COLO668 (cell line): Measurements from ENCODE around the gene HK1.
"Not testable (repeated sequence)": the region's sequence is repeated elsewhere in the genome, so short reads cannot be mapped to it uniquely, and the experiment has no call there.

ENCODE experiments used
- DNase-seq: peaks from one replicate; lab custom pipeline; 2025; ENCODE audit not compliant: unreplicated experiment; lab: John Stamatoyannopoulos, UW

The HK1 gene

GRCh38 chr10:69307434-69307833 lies 29.1 kb downstream of the HK1 start:
- no peak for DNase-seq

- not testable (repeated sequence) for DNase-seq
Measured at GRCh38 chr10:69308304-69308703, 30.0 kb downstream of the HK1 start.

GRCh38 chr10:69311309-69311708 lies 33.0 kb downstream of the HK1 start:
- no peak for DNase-seq

GRCh38 chr10:69312528-69312927 lies 34.2 kb downstream of the HK1 start:
- no peak for DNase-seq

GRCh38 chr10:69315100-69315542 lies 36.8 kb downstream of the HK1 start:
- DNase-seq, result no peak

DNA sequence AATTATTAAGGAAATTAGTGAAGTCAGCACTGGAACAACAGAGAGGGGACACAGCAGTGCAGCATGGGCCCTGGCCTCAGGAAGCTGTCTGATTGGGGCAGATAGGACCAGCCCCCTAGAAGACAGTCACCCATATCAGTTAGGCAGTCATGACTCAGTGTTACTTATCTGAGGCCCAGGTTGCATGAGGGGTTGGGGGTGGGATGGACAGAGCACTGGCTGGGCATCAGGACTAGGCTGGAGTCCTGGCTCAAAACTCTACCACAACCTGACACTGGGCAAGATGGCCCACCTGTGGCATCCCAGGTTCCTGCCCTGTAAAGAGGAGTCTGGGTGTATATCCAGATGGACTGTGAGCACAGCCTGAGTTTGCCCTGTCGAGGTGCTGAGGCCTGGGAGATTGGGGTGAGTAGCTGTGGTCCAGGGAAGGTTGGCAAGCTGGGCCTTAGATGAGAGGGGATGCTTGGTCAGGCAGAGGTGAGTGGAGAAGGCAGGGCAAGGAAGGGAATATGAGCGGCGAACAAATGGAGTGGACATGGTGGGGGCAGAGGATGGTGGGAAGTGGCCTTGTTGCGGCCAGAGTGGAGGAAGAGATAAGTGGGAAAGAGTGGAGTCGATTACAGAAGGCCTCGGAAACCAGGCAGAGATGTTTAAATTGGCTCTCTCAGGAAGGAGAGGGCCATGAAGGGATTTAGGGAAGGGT lies 37.5 kb downstream of the HK1 start:
- DNase-seq, result no peak

GRCh38 chr10:69316313-69317059 lies 38.2 kb downstream of the HK1 start:
- no peak for DNase-seq

GRCh38 chr10:69317175-69317604 lies 38.9 kb downstream of the HK1 start:
- DNase-seq, result no peak

DNA sequence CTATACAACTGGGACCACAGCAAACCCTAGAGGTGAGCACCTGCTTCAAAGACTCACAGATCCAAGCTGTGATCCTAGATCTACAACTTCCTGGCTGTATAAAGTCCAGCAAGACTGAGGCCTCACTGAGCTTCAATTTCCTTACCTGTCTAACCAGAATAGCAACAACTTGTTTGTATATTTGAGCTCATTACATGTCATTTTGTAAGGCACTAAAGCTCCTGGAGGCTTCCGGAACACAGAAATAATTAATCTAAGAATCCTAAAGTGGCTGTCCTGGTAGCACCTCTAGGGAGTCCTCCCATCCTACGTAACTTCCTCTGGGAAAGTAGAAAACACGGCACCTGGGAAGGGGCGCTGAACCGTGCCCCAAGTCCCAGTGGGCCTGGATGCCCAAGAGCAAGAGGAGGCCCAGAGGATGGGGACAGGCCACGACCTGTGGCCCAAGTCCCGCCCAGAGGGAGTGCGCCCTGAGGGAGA lies 39.4 kb downstream of the HK1 start:
- no peak for DNase-seq

DNA sequence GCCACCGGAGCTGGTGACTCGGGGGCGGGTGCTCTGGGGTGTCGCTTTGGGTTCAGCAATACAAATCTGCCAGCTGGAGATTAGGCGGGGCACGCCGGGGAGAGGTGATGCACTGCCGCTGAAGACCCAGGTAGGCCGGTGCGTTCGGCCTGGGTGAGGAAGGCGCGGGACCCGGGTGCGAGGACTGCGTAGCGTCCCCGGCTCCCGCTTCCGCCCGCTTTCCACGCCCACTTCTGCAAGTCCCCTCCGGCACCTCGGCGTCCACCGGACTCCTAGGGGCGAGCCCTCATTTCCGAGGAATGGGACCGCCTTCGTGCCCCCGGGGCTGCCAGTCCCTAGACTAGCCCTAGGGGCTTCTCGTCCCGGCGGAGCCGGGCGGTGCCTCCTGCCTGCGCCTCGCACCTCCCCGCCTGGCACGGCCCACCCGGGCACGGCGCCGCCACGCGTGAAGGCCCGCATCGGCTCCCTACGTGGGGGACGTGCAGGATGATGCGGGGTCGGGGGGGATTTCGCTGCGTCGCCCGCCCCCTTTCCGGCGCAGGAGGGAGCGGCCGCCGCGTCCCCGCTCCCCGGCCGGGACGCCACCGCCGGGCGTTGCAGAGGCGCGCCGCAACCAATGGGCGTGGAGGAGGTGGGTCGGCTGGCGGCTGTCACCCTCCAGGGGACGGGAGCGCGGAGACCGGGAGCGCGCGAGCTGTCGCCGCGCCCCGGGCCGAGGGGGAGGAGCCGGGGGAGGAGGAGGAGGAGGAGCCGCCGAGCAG lies 40.0 kb downstream of the HK1 start:
- peak; percentile 89 for DNase-seq

DNA sequence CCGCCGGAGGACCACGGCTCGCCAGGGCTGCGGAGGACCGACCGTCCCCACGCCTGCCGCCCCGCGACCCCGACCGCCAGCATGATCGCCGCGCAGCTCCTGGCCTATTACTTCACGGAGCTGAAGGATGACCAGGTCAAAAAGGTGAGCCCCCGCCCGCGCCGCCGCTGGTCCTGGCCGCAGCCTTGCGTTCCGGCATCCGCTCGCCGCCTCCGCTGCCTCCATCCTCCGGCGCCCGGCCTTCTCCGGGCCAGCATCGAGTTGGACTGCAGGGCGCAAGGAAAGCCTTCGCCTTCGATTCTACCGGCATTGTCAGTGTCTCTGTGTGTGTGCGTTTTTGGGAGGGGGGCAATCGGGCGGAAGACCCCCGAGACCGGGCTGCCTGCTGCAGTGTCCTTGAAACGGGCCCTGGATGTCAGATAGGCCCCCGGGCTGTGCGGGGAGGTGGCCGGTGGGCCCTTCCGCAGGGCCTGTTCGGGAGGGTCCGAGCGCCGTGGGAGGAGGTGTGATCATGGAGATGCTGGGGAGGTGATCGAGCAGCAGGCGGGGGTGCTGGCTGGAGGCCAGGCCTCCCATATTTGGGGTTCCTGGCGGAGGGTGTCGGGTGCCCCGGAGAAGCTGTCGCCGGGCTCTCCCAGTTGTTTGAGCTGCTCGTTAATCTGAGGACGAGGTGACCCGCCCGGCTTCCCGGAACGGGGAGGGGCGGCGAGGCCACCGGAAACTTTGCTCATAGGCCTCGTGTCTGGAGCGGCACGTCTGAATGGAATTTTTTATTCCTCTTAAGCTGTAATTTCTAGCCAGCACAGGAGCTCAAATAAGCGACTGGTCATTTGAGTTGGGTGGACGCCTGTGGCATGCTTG lies 40.8 kb downstream of the HK1 start:
- peak; percentile 45 for DNase-seq

- DNase-seq, result no peak
Measured at GRCh38 chr10:69319841-69320316, 41.6 kb downstream of the HK1 start.

DNA sequence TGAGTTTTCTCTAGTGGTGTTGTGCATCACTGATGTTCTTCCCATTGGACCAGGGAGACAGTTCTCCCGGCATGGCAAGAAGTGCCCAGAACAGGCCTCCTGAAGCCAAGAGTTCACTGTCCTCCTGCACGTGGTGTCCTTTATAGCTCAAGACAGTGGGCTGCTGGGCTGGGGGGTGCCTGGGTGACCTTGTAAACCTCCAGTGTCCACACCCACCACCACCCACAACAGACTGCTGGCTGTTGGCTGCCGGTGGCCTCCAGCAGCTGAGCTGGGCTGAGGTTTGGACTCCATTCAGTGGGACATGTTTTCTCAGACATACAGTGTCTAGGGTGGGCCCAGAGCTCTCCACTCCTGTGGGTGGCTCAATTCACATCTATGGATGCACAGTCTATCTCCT lies 42.2 kb downstream of the HK1 start:
- DNase-seq, result no peak

DNA sequence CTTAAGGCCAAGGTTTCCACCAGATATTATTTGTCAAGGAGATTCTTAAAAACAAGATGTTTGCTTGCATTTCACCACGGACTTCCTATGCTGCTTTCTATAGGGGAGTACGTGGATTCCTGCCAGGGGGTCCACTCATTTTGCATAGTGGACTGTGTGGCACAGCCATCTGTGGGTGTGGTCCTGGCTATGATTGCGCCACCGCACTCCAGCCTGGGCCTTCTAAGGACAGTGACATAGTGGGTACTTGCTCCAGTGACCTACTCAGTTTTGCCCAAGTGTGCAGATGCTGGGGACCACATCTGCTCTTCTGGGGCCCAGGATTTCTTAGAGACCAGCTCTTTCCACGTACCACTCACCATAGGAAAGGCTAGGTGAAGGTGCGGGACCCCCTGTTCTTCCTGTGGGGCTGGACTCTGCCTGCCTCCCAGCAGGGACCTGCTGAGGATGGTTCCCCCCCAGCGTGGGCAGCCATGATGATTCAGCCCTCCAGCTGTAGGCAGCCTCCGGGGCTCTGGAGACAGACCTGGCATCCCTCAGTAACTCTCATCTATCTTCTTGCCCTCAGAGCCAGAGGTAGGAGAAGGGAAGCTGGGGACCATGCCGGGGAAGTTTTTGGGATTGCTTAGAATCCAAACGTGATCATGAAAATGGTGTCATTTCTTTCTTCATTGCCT lies 42.9 kb downstream of the HK1 start:
- no peak for DNase-seq

- no peak for DNase-seq
Measured at GRCh38 chr10:69321865-69322264, 43.6 kb downstream of the HK1 start.

- not testable (repeated sequence) for DNase-seq
Measured at GRCh38 chr10:69322346-69322745, 44.0 kb downstream of the HK1 start.

DNA sequence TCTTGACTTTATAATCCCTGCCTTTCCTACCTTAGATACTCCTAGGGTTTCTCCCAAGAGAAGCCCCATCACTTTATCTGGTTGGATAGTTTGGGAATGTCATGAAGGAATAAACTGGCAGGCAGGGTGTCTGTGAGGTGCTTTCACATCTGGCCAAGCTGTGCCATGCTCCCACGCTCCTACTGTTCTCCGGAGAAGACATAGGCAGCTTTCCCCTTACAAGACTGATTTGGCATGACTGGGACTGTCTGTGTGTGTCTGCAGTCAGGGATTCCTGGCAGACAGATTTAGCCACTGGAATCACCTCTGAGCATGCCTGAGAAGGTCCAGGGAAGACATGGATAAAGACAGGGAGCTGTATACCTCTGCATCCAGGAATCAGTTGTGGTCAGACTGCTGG lies 45.3 kb downstream of the HK1 start:
- DNase-seq, result no peak

GRCh38 chr10:69324583-69324982 lies 46.3 kb downstream of the HK1 start:
- DNase-seq, result peak; percentile 2

DNA sequence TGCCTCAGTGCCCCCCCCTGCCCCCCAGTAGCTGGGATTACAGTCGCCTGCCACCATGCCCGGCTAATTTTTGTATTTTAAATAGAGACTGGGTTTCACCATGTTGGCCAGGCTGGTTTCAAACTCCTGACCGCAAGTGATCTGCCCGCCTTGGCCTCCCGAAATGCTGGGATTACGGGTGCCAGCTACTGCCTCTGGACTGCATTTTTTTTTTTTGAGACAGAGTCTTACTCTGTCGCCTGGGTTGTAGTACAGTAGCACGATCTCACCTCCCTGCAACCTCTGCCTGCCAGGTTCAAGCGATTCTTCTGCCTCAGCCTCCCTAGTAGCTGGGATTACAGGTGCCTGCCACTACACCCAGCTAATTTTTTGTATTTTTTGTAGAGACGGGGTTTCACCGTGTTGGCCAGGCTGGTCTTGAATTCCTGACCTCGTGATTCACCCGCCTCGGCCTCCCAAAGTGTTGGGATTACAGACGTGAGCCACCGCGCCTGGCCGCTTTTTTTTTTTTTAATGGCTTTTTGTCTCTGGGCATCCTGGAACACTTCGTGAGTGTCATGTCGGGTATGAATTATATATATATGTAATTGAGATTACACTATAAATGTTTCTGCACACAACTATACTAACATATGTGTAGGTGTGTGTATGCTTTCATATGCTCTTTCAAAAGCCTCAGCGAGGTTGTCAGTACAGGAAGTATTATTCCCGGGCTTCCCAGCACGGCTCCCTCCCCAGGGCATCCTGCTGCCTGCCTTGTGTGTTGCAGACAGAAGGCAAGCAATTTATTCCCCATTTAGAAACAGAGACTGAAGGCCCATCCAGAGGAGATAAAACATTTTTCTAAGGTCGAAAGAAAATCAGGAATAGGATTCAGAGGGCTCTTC lies 47.6 kb downstream of the HK1 start:
- peak; percentile 35 for DNase-seq
